HCT116 (cell line): Measurements from ENCODE around the gene REXO4. TPM values are rescaled to one million over a fixed set of nuclear protein-coding genes. Genes with fewer than 3 reads are reported as not detected.

ENCODE experiments used
- ATAC-seq: fragments of 200-7000 bp; cut with Tn5 transposase; 2 replicates; pipeline ENCODE4 v1.9.1; 2020; ENCODE audit warnings: mild to moderate bottlenecking, moderate library complexity
- BruUV-seq: library from RNA; stranded (reverse); fragments of 400-500 nt; replicated peaks from 2 replicates; lab custom pipeline; 2021; lab: Mats Ljungman, UMichigan
- CTCF ChIA-PET: fragments of 300-600 bp; sonication (Branson Sonifier 250); formaldehyde crosslinking; loops from one replicate; lab custom pipeline; 2021; ENCODE audit warnings: antibody characterized with exemption; lab: Charles Lee
- POLR2A ChIA-PET: fragments of 300-600, 350-600 bp; sonication (Branson Sonifier 250); formaldehyde crosslinking; loops from one replicate; lab custom pipeline; 2021; ENCODE audit warnings: antibody characterized with exemption; lab: Charles Lee
- RAD21 ChIA-PET, 2 experiments: fragments of 300-600 bp; sonication (Branson Sonifier 250); formaldehyde crosslinking; loops; one replicate each; lab custom pipeline; 2023; ENCODE audit warnings: low total read pairs in 2 of 2; ENCODE audit not compliant: uncharacterized antibody in 2 of 2, unreplicated experiment in 2 of 2, low non-redundant PET in 1 of 2; lab: Charles Lee
- DNase-seq: peaks from one replicate; pipeline ENCODE4 v3.0.0-alpha.2; 2010; ENCODE audit warnings: low read depth, low spot score
- H2AFZ ChIP-seq: fragments of 200-600 bp; shearing (Covaris generic), sonication (generic); 2 replicates; pipeline ENCODE4 v1.6.1; 2017; ENCODE audit warnings: low read depth, mixed run types, mixed read lengths, antibody characterized with exemption, low read length; ENCODE audit not compliant: poor library complexity, severe bottlenecking
- H3K27ac ChIP-seq: 2 replicates; pipeline ENCODE4 v1.5.1; 2012; ENCODE audit warnings: low read depth, low read length
- H3K27me3 ChIP-seq: fragments of 200-600 bp; sonication (generic); 2 replicates; pipeline ENCODE4 v1.6.1; 2016; ENCODE audit warnings: mixed run types, low read length, mixed read lengths; ENCODE audit not compliant: insufficient read depth
- H3K36me3 ChIP-seq, 2 experiments: fragments of 200-500 bp in 1 of 2; fragments of 200-600 bp in 1 of 2; sonication (Bioruptor generic) in 1 of 2; sonication (generic) in 1 of 2; 2 replicates each; pipeline versions ENCODE4 v1.5.1 to v1.6.1; 2014 to 2016; ENCODE audit warnings: low read length in 2 of 2, inconsistent platforms in 1 of 2, mixed read lengths in 1 of 2, mixed run types in 1 of 2; ENCODE audit not compliant: insufficient read depth in 2 of 2, control insufficient read depth in 1 of 2
- H3K4me1 ChIP-seq, 2 experiments: fragments of 200-600 bp in 1 of 2; sonication (generic) in 1 of 2; 2 replicates each; pipeline versions ENCODE4 v1.5.1 to v1.6.1; 2012 to 2017; ENCODE audit warnings: low read length in 2 of 2, inconsistent platforms in 1 of 2, mild to moderate bottlenecking in 1 of 2, mixed read lengths in 1 of 2, mixed run types in 1 of 2, moderate library complexity in 1 of 2; ENCODE audit not compliant: insufficient read depth in 2 of 2, control insufficient read depth in 1 of 2
- H3K4me2 ChIP-seq: fragments of 200-600 bp; sonication (generic); 2 replicates; pipeline ENCODE4 v1.6.1; 2017; ENCODE audit warnings: mixed run types, low read length, mixed read lengths
- H3K4me3 ChIP-seq, 2 experiments: fragments of 200-600 bp in 1 of 2; sonication (generic) in 1 of 2; replicated peaks in 1 of 2; 2 replicates each; pipeline ENCODE4 v1.5.1; 2011 to 2016; ENCODE audit warnings: low read length in 2 of 2, control low read depth in 1 of 2, low read depth in 1 of 2, mild to moderate bottlenecking in 1 of 2, mixed read lengths in 1 of 2, mixed run types in 1 of 2
- H3K79me2 ChIP-seq: fragments of 200-600 bp; sonication (generic); 2 replicates; pipeline ENCODE4 v1.6.1; 2017; ENCODE audit warnings: mild to moderate bottlenecking, mixed run types, low read length, moderate library complexity, mixed read lengths; ENCODE audit not compliant: insufficient read depth
- H3K9ac ChIP-seq: fragments of 200-600 bp; sonication (generic); 2 replicates; pipeline ENCODE4 v1.6.1; 2016; ENCODE audit warnings: low read length, mixed read lengths
- H3K9me2 ChIP-seq: fragments of 200-600 bp; sonication (generic), shearing (Covaris generic); 2 replicates; pipeline ENCODE4 v1.6.1; 2017; ENCODE audit warnings: mixed run types, mild to moderate bottlenecking, moderate library complexity; ENCODE audit not compliant: insufficient read depth
- H3K9me3 ChIP-seq, 2 experiments: fragments of 200-500 bp in 1 of 2; fragments of 200-600 bp in 1 of 2; sonication (Bioruptor generic) in 1 of 2; sonication (generic) in 1 of 2; 2 replicates each; pipeline ENCODE4 v1.6.1; 2014 to 2017; ENCODE audit warnings: low read length in 2 of 2, mixed read lengths in 2 of 2, inconsistent platforms in 1 of 2, low read depth in 1 of 2, mild to moderate bottlenecking in 1 of 2, mixed run types in 1 of 2, moderate library complexity in 1 of 2; ENCODE audit not compliant: control insufficient read depth in 1 of 2, insufficient read depth in 1 of 2
- H4K20me1 ChIP-seq: fragments of 200-600 bp; sonication (generic), shearing (Covaris generic); 2 replicates; pipeline ENCODE4 v1.6.1; 2017; ENCODE audit warnings: mixed run types, mild to moderate bottlenecking, moderate library complexity; ENCODE audit not compliant: insufficient read depth
- CBX3 ChIP-seq: IDR thresholded peaks from 2 replicates; pipeline ENCODE4 v1.6.1; 2012; ENCODE audit warnings: low read depth
- CEBPB ChIP-seq: IDR thresholded peaks from 2 replicates; pipeline ENCODE4 v1.6.1; 2012; ENCODE audit warnings: low read depth
- EGR1 ChIP-seq: IDR thresholded peaks from 2 replicates; pipeline ENCODE4 v1.6.1; 2012; ENCODE audit warnings: low read depth
- ELF1 ChIP-seq: IDR thresholded peaks from 2 replicates; pipeline ENCODE4 v1.6.1; 2012; ENCODE audit warnings: low read depth, borderline replicate concordance
- EZH2phosphoT487 ChIP-seq: fragments of 200-600 bp; IDR thresholded peaks from 2 replicates; pipeline ENCODE4 v1.6.1; 2018; ENCODE audit warnings: antibody characterized with exemption, borderline replicate concordance
- FOSL1 ChIP-seq: IDR thresholded peaks from 2 replicates; pipeline ENCODE4 v1.6.1; 2012; ENCODE audit warnings: low read depth
- JUND ChIP-seq: IDR thresholded peaks from 2 replicates; pipeline ENCODE4 v1.6.1; 2012
- POLR2AphosphoS5 ChIP-seq: IDR thresholded peaks from 2 replicates; pipeline ENCODE4 v1.6.1; 2011; ENCODE audit warnings: mild to moderate bottlenecking, low read depth, low read length, moderate library complexity
- RAD21 ChIP-seq: IDR thresholded peaks from 2 replicates; pipeline ENCODE4 v1.6.1; 2012; ENCODE audit warnings: low read depth, mild to moderate bottlenecking
- REST ChIP-seq: IDR thresholded peaks from 2 replicates; pipeline ENCODE4 v1.6.1; 2012; ENCODE audit warnings: low read depth
- SIN3A ChIP-seq: IDR thresholded peaks from 2 replicates; pipeline ENCODE4 v1.6.1; 2012; ENCODE audit warnings: low read depth
- TCF7L2 ChIP-seq: IDR thresholded peaks from 2 replicates; pipeline ENCODE4 v1.7.0; 2011; ENCODE audit warnings: borderline replicate concordance, inconsistent platforms; ENCODE audit not compliant: insufficient read depth, insufficient read length; ENCODE audit errors: extremely low read depth
- ZFX ChIP-seq: fragments of 450-650 bp; IDR thresholded peaks from 2 replicates; pipeline ENCODE4 v1.6.1; 2017
- ZNF274 ChIP-seq: fragments of 200-500 bp; sonication (Bioruptor generic); IDR thresholded peaks from 2 replicates; pipeline ENCODE4 v1.6.1; 2014; ENCODE audit warnings: mild to moderate bottlenecking, low read depth, low read length, inconsistent platforms
- intact Hi-C: fragments of 100-400 bp; cut with micrococcal nuclease; formaldehyde crosslinking; loops from 2 replicates; pipeline ENCODE4 v1.10.0; 2022
- total RNA-seq: library from RNA; stranded (reverse); gene quantifications from one replicate; pipeline ENCODE4 v1.2.1, GENCODE V29; 2021; ENCODE audit not compliant: unreplicated experiment
- TF ChIP-seq, protein P1 (sequence below), 3 experiments: fragments of 200-600 bp in 1 of 3; sonication (generic) in 1 of 3; IDR thresholded peaks in 2 of 3; conservative IDR thresholded peaks in 1 of 3; 2 replicates each; pipeline ENCODE4 v1.5.1; 2012 to 2017; ENCODE audit warnings: low read depth in 2 of 3, low read length in 2 of 3, antibody characterized with exemption in 1 of 3, borderline replicate concordance in 1 of 3, control low read depth in 1 of 3, mild to moderate bottlenecking in 1 of 3, mixed read lengths in 1 of 3, mixed run types in 1 of 3, moderate library complexity in 1 of 3; ENCODE audit not compliant: insufficient read depth in 1 of 3
- TF ChIP-seq, protein P2 (sequence below): IDR thresholded peaks from 2 replicates; pipeline ENCODE4 v1.6.1; 2011; ENCODE audit warnings: mild to moderate bottlenecking, low read length, moderate library complexity; ENCODE audit not compliant: insufficient replicate concordance; ENCODE audit errors: extremely low read depth
- TF ChIP-seq, protein P3 (sequence below): IDR thresholded peaks from 2 replicates; pipeline ENCODE4 v1.6.1; 2012

Gene REXO4
- total RNA-seq, 1 experiment from 2014 or later = 24.6 TPM

DNA sequence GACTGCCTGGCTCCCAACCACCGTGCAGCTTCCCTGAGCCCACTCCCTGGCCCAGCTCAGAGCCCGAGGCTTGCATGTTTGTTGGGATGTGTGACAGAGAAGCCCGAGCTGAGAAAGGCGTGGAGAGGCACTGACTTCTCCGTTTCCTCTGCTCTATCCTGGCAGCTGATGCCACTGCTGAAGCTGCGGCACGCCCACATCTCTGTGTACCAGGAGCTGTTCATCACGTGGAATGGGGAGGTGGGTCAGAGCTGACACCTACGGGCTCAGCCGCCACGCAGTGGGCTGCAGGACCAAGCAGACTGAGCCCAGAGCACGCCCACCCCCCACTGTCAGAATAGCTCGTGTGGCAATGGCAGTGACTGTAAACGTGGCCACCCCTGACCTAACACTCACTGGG is 32.4 kb downstream of the REXO4 start:
- H3K9ac ChIP-seq = no peak overlapping the region
- ChIA-PET RAD21 (no interaction called here), CTCF (no interaction called here)
- H3K79me2 ChIP-seq = no peaks in the 10 kb centered on the region
- BruUV-seq = no TSS peak
- H3K27me3 ChIP-seq = no peaks in the 10 kb centered on the region
- H3K27ac ChIP-seq = no peak overlapping the region
- intact Hi-C loops = no loop called here
- H3K4me2 ChIP-seq = no peak overlapping the region
- no peaks in the 10 kb centered on the region for H3K36me3 ChIP-seq
- no peak overlapping the region for H2AFZ ChIP-seq
- H4K20me1 ChIP-seq = no peaks in the 10 kb centered on the region
- H3K4me1 ChIP-seq = no peaks in the 10 kb centered on the region
- DNase-seq = no peak
- no peak overlapping the region for H3K4me3 ChIP-seq
- H3K9me2 ChIP-seq = no peaks in the 10 kb centered on the region
- ATAC-seq = no peak
- H3K9me3 ChIP-seq = peaks cover 0 to 10% of the 10 kb centered on the region in 2 experiments; a peak in 1 of 4 replicates
- TF ChIP-seq POLR2AphosphoS5 (no peak), ZFX (no peak), SIN3A (no peak), ELF1 (no peak), TCF7L2 (no peak), EZH2phosphoT487 (no peak), JUND (no peak), RAD21 (no peak), FOSL1 (no peak), EGR1 (no peak), CBX3 (no peak), REST (no peak), ZNF274 (no peak), CEBPB (no peak)
- TF ChIP-seq, protein P1, sequence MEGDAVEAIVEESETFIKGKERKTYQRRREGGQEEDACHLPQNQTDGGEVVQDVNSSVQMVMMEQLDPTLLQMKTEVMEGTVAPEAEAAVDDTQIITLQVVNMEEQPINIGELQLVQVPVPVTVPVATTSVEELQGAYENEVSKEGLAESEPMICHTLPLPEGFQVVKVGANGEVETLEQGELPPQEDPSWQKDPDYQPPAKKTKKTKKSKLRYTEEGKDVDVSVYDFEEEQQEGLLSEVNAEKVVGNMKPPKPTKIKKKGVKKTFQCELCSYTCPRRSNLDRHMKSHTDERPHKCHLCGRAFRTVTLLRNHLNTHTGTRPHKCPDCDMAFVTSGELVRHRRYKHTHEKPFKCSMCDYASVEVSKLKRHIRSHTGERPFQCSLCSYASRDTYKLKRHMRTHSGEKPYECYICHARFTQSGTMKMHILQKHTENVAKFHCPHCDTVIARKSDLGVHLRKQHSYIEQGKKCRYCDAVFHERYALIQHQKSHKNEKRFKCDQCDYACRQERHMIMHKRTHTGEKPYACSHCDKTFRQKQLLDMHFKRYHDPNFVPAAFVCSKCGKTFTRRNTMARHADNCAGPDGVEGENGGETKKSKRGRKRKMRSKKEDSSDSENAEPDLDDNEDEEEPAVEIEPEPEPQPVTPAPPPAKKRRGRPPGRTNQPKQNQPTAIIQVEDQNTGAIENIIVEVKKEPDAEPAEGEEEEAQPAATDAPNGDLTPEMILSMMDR (IDR thresholded peaks at IDR 0.05 in 2 of 3, conservative IDR thresholded peaks at IDR 0.05 in 1 of 3; ENCODE audit: borderline replicate concordance in 1 of 3, insufficient read depth in 1 of 3, low read depth in 2 of 3, low read length in 2 of 3) = no peak
- TF ChIP-seq, protein P2, sequence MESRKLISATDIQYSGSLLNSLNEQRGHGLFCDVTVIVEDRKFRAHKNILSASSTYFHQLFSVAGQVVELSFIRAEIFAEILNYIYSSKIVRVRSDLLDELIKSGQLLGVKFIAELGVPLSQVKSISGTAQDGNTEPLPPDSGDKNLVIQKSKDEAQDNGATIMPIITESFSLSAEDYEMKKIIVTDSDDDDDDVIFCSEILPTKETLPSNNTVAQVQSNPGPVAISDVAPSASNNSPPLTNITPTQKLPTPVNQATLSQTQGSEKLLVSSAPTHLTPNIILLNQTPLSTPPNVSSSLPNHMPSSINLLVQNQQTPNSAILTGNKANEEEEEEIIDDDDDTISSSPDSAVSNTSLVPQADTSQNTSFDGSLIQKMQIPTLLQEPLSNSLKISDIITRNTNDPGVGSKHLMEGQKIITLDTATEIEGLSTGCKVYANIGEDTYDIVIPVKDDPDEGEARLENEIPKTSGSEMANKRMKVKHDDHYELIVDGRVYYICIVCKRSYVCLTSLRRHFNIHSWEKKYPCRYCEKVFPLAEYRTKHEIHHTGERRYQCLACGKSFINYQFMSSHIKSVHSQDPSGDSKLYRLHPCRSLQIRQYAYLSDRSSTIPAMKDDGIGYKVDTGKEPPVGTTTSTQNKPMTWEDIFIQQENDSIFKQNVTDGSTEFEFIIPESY = no peak
- TF ChIP-seq, protein P3, sequence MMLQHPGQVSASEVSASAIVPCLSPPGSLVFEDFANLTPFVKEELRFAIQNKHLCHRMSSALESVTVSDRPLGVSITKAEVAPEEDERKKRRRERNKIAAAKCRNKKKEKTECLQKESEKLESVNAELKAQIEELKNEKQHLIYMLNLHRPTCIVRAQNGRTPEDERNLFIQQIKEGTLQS = no peak
- TF ChIP-seq, all 23 proteins: peak for 0
- POLR2A ChIA-PET = no interaction called here
